GM10266 (cell line): ENCODE results near the gene PIK3CD.

Experiments used
- DNase-seq: peaks from one replicate; pipeline ENCODE4 v3.0.0; 2012; ENCODE audit errors: extremely low spot score
- TF ChIP-seq, protein P1 (sequence below): IDR thresholded peaks from 2 replicates; pipeline ENCODE4 v1.5.1; 2012; ENCODE audit warnings: mild to moderate bottlenecking, low read depth; ENCODE audit not compliant: control insufficient read depth, insufficient read depth; ENCODE audit errors: missing control alignments

PIK3CD gene

DNA sequence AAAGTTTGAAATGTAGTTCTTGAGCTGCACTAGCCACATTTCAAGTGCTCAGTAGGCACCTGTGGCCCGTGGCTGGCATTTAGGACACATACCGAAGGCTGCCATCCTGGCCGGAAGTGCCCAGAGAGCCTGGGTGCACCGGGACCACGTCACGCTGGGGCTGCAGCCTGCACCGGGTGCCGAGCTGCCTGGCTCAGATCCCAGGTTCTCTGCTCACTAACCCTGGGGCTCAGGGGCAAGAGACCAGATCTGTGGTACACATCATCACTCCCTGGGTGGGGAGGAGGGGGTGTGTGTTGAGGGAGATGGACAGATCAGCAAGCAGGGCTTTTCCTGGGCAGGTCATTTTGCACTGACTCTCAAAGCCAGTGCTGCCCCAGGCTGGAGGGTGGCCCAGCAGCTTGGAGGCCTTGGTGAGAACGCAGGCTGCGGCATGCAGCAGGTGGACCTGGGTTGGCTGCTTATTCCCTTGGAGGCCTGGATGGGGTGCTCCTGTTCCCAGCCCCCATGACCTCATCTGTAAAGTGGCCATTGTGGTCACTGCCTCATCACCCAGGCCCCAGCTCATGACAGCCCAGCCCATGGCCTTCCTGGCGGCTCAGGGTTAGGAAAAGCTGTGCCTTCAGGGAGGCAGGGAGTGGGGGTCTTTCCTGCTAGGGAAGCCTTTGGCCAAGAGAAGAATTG lies 39.2 kb upstream of the PIK3CD start:
- TF ChIP-seq, protein P1, sequence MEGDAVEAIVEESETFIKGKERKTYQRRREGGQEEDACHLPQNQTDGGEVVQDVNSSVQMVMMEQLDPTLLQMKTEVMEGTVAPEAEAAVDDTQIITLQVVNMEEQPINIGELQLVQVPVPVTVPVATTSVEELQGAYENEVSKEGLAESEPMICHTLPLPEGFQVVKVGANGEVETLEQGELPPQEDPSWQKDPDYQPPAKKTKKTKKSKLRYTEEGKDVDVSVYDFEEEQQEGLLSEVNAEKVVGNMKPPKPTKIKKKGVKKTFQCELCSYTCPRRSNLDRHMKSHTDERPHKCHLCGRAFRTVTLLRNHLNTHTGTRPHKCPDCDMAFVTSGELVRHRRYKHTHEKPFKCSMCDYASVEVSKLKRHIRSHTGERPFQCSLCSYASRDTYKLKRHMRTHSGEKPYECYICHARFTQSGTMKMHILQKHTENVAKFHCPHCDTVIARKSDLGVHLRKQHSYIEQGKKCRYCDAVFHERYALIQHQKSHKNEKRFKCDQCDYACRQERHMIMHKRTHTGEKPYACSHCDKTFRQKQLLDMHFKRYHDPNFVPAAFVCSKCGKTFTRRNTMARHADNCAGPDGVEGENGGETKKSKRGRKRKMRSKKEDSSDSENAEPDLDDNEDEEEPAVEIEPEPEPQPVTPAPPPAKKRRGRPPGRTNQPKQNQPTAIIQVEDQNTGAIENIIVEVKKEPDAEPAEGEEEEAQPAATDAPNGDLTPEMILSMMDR, result no peak
- DNase-seq, result no peak

- TF ChIP-seq, protein P1, result no peak
- no peak for DNase-seq
Observed at GRCh38 chr1:9612871-9613624, 38.5 kb upstream of the PIK3CD start.

DNA sequence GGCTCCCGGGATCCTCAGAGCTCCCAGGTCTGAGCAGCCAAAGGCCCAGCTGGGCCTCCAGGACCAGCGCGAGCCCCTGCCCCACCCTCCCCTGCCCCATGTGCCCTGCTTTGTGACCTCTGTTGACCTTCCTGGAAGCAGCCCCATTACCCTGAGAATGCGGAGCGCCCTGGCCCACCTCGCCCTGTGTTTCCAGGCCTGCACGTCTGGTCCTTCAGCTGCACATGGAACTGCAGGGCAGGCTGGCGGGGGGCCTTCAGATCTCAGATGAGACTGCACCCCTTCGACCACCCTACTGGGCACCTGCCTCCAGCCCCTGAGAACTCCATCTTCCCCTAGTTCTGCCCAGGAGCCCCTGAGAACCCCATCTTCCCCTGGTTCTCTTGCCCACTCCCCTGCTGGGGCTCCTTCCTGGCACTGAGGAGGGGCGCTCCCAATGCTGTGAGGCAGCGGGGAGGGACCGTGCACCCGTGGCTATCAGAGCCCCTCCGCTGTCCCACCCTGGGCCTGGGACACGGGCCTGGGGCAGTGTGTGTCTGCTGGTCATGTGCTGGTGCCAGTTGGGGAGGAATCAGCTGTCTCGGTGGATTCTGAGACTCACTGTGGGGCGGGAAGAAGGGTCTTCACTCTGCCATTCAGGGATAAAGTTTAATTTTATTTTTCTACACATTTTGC lies 37.8 kb upstream of the PIK3CD start:
- TF ChIP-seq, protein P1, result no peak
- no peak for DNase-seq

- TF ChIP-seq, protein P1, result peak; percentile 82
- peak; percentile 80 for DNase-seq
Observed at GRCh38 chr1:9615316-9616063, 36.0 kb upstream of the PIK3CD start.

DNA sequence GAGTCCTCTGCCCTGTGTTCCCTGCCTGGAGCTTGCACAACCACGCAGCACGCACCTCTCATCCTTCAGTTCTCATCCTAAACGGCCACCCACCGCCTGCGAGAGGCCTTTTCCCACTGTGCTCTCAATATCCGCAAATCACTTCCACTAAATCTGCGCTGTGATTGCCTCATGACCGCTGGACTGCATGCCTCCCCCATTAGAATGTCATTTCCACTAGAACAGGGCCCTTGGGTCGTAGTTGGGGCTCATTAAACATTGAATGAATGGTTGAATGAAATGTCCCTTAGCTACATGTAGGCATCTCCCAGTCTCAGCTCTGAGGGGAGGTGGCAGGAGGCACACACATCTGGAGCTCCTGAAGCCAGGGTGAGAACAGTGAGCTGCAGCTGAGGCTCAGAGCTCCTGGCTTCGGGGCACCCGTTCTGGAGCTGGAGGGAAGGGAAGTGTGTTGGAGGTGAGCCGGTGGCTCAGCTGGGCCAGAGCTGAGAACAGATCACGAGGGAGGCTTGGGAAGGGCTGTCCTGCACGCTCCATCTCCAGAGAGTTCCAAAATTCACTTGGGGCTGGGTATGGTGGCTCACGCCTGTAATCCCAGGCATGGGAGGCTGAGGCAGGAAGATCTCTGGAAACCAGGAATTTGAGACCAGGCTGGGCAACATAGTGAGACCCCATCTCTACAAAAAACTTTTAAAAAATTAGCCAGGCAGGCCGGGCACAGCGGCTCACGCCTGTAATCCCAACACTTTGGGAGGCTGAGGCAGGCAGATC lies 32.4 kb upstream of the PIK3CD start:
- TF ChIP-seq, protein P1, result no peak
- DNase-seq, result no peak

DNA sequence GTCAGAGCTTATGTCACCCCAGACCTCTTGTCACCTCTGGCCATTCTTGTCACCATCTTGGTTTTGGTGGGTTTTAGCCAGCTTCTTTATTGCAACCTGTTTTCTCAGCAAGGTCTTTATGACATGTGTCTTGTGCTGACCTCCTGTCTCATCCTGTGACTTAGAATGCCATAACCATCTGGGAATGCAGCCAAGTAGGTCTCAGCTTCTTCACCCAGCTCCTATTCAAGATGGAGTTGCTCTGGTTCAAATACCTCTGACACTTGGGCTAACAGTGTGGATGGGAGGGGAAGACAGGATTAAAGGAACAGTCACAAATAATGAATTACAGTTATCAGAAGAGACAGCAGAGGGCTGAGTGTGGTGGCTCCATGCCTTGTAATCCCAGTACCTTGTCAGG lies 30.5 kb upstream of the PIK3CD start:
- TF ChIP-seq, protein P1, result no peak
- DNase-seq, result no peak
